Tibial artery (tissue), 4 donors: ENCODE measurements around the gene ATG9B.

Experiments
- DNase-seq, 2 donors: peaks; one replicate each; pipeline ENCODE4 v3.0.0-alpha.2; 2019
- H3K27ac ChIP-seq, 2 donors: fragments of 200-600 bp; sonication (generic) in 1 of 2; 1 replicate in 1 of 2; 2 replicates in 1 of 2; pipeline ENCODE4 v1.5.1; 2018 to 2019; ENCODE audit warnings: mild to moderate bottlenecking in 1 of 2
- H3K27me3 ChIP-seq, 2 donors: fragments of 200-600 bp; sonication (generic) in 1 of 2; one replicate each; pipeline versions ENCODE4 v1.5.1 to v1.6.0; 2016 to 2019
- H3K36me3 ChIP-seq, 3 donors: fragments of 200-600 bp; sonication (generic) in 2 of 3; one replicate each; pipeline ENCODE4 v1.5.1; 2016 to 2019; ENCODE audit warnings: mild to moderate bottlenecking in 2 of 3
- H3K4me1 ChIP-seq, 4 donors: fragments of 200-600 bp; sonication (generic) in 2 of 4; 1 replicate in 3 of 4; 2 replicates in 1 of 4; pipeline ENCODE4 v1.5.1; 2016 to 2019
- H3K4me3 ChIP-seq, 2 donors: fragments of 200-600 bp; sonication (generic) in 1 of 2; 1 replicate in 1 of 2; 2 replicates in 1 of 2; pipeline ENCODE4 v1.5.1; 2018 to 2019; ENCODE audit warnings: mild to moderate bottlenecking in 2 of 2
- H3K9me3 ChIP-seq, 3 donors: fragments of 200-600 bp; sonication (generic) in 1 of 3; one replicate each; pipeline ENCODE4 v1.5.1; 2016 to 2019
- CTCF ChIP-seq, 2 experiments: fragments of 200-600 bp in 1 of 2; fragments of 450-650 bp in 1 of 2; IDR thresholded peaks; one replicate each; pipeline ENCODE4 v1.5.1; 2017 to 2019; ENCODE audit warnings: antibody characterized with exemption in 2 of 2, mild to moderate bottlenecking in 1 of 2, moderate library complexity in 1 of 2
- intact Hi-C: fragments of 100-400 bp; cut with DNase I; formaldehyde crosslinking; loops from one replicate; pipeline ENCODE4 v1.15.0; 2023; ENCODE audit warnings: low total_unique reads

ATG9B gene

GRCh38 chr7:150981644-150982043 is 42.6 kb downstream of the ATG9B start:
- H3K27me3 ChIP-seq: peaks cover 0 to 77% of the 10 kb centered on the region in 2 donors
- intact Hi-C loops: no loop called here
- H3K9me3 ChIP-seq: no peaks in the 10 kb centered on the region
- H3K36me3 ChIP-seq: no peaks in the 10 kb centered on the region
- peaks cover 0 to 29% (median 21%) of the 10 kb centered on the region in 4 donors for H3K4me1 ChIP-seq
- H3K27ac ChIP-seq: no peak overlapping the region
- H3K4me3 ChIP-seq: no peak overlapping the region
- no peak for DNase-seq
- no peak for TF ChIP-seq CTCF (IDR thresholded peaks at IDR 0.05)

DNA sequence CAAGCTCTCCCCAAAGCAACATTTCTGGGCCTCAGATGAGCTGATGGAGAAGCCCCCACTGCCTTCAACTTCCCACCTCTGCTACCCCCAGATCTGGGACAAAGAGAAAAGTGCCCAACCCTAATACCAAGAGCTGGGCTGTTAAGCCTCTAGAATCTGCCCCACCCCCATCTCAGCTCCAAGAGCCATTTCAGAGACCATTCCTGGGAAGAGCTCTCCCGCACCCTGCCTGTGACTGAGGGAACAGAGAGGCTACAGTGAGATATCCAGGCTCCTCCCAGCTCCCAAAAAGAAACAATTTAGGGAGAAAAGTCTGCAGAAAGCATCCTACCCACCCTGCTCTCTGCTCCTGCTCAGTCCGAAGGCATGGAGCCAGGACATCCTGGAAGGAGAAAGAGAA is 43.6 kb downstream of the ATG9B start:
- intact Hi-C loops: no loop called here
- Histone ChIP-seq H3K4me3 (no peak overlapping the region), H3K27ac (no peak overlapping the region), H3K27me3 (peaks cover 0 to 77% of the 10 kb centered on the region in 2 donors), H3K36me3 (no peaks in the 10 kb centered on the region), H3K9me3 (no peaks in the 10 kb centered on the region), H3K4me1 (peaks cover 0 to 29% (median 21%) of the 10 kb centered on the region in 4 donors)
- TF ChIP-seq CTCF (IDR thresholded peaks at IDR 0.05): no peak
- DNase-seq: no peak

DNA sequence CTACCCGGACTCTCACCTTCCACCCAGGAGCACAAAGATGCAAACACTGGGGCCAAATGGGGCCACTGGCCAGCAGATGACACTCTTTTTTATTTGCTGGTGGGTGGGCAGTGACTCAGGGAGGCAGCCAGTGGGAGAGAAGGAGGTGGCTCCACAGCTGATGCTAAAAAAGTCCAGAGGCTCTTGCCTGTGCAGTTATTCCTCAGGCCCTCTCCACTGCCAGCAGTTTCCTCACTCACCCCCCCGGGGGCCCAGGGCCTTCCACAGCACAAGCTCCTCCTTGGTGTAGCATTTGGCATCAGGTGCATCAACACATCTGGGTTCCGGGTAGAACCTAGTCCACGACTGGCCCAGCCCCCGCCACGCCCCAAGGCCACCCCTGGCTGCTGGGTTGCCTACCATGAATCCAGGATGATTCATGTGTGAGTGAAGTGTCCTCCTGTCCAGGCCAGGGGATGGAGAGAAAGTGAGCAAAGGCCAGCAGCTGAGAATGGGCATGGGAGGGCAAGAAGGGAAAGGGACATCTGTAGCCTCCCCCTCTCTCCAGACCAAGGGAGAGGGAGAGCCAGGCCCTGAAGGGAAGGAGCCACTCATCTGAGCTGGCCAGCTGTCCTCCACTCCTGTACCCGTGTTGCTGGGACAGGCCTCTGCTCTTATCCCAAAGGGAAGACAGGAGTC is 44.4 kb downstream of the ATG9B start:
- no peaks in the 10 kb centered on the region for H3K9me3 ChIP-seq

GRCh38 chr7:150978126-150978789 is 46.0 kb downstream of the ATG9B start, which contains the start of gene KCNH2:
KCNH2 (minus strand) TSS chr7:150978321; CDS start chr7:150977913, 408 bp downstream.
- intact Hi-C loops: no loop called here
- H3K36me3 ChIP-seq: no peaks in the 10 kb centered on the region
- peaks cover 0 to 41% (median 32%) of the 10 kb centered on the region in 4 donors for H3K4me1 ChIP-seq
- no peak within 1 kb of the TSS for H3K27ac ChIP-seq
- no peaks in the 10 kb centered on the region for H3K9me3 ChIP-seq
- DNase-seq: no peak
- TF ChIP-seq CTCF (IDR thresholded peaks at IDR 0.05): no peak
- H3K4me3 ChIP-seq: peak within 1 kb of the TSS; percentile 29 to 36
- H3K27me3 ChIP-seq: peaks cover 0 to 94% of the 10 kb centered on the region in 2 donors

More for the DNA sequence above, 44.4 kb downstream of the ATG9B start:
- intact Hi-C loops: no loop called here
- no peak overlapping the region for H3K4me3 ChIP-seq
- no peak for TF ChIP-seq CTCF (IDR thresholded peaks at IDR 0.05)
- H3K36me3 ChIP-seq: no peaks in the 10 kb centered on the region
- H3K4me1 ChIP-seq: peaks cover 0 to 33% (median 25%) of the 10 kb centered on the region in 4 donors
- DNase-seq: no peak
- H3K27me3 ChIP-seq: peaks cover 0 to 79% of the 10 kb centered on the region in 2 donors
- no peak overlapping the region for H3K27ac ChIP-seq

DNA sequence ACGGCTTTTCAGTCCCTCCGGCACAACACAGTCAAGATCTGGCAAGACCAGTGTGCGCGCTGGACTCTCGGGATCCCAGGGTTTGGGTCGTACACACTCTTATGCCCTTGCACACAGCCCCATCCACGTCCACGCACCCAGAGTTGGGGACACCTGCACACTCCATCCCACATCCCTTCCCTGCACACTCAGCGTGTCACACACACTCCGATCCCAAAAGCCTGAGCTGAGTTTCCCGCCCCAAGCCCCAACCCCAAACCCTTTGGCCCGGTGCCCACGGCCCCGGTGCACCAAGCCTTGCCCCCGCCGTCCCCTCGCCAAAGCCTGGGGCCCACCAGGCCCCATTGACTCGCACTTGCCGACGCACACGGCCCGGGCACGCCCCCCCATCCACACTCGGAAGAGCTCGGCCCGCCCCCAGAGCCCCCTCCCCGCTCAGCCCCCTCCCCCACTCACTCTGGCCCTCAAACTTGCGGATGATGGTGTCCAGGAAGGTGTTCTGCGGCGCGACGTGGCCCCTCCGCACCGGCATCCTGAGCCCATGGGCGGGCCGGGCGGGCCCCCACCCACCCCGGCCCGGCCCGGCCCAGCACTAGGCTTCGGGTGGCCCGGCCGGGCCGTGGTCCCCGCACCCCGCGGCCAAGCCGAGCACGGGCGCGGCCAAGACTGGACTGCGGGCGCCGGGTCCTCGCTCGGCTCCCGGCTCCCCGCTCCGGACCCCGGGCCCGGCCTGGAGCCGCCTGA is 46.7 kb downstream of the ATG9B start:
- Histone ChIP-seq H3K27ac (no peak overlapping the region), H3K27me3 (peaks cover 0 to 93% of the 10 kb centered on the region in 2 donors), H3K4me1 (peaks cover 0 to 41% (median 32%) of the 10 kb centered on the region in 4 donors), H3K36me3 (no peaks in the 10 kb centered on the region), H3K4me3 (peak overlapping the region; percentile 29 to 32), H3K9me3 (no peaks in the 10 kb centered on the region)
- TF ChIP-seq CTCF (IDR thresholded peaks at IDR 0.05): no peak
- no peak for DNase-seq
- intact Hi-C loops: no loop called here
